M059J (cell line): ENCODE results near the gene NDUFA13. TPM values are rescaled to one million over a fixed set of nuclear protein-coding genes. Genes with fewer than 3 reads are reported as not detected.

Experiments used
- DNase-seq: peaks from one replicate; pipeline ENCODE4 v3.0.0-alpha.2; 2012; ENCODE audit warnings: low read depth
- total RNA-seq: library from RNA; depleted of rRNA; stranded (reverse); fragments of >200 nt; shearing (Covaris generic); gene quantifications from 2 replicates; pipeline ENCODE4 v1.2.3, GENCODE V29; 2014; rRNA removed

NDUFA13 gene
- total RNA-seq, 1 experiment from 2014 or later: 205 TPM

DNA sequence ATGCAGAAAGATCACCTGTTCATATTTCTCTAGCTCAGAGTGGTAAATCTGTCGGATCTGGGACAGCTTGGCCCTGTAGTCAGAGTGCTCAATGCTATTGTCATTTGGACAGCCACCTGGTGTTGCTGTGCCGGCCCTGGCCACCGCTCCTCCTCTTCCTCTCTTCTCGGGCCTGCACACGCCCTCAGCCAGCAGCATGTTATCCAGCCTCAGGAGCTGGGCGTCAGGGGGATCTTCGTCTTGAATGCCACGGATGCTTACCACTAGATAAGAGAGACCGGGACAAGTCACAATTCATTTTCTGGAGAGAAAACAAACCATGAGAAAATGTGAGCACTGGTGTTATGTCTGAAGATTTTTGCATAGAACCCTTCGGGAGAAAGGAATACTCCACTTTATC lies 54.5 kb downstream of the NDUFA13 start:
- DNase-seq: no peak

DNA sequence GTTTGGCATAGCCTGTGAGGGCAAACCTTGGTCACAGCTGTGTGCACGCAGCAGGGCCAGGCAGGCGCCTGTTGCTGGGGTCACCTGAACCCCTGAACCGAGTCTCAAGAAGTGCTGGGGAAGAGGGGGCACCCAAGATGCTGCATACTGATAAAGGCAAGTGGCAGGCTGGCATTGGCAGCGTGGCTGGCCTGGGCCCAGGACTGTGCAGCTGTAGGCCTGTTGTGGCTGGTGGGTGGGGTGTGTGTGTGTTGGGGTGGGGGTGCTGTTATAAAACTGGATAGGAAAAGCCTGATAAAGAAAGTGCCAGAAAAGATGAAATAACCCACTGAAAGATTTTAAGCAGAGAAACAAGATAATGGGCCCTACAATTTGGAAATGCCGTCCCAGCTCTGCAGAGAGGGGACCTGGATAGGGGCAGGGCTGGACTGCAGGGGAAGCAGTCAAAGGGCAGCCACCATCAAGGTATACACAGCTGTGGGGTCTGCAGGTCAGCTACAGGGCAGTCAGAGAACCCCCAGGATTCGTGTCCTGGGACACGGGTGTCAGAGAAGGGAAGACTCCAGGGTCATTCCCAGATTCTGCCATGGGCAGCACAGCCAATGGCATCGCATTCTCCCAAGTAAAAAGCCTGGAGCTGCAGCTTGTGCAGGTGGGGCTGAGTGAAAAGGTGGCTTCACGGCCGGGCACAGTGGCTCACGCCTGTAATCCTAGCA lies 55.2 kb downstream of the NDUFA13 start:
- DNase-seq: no peak

DNA sequence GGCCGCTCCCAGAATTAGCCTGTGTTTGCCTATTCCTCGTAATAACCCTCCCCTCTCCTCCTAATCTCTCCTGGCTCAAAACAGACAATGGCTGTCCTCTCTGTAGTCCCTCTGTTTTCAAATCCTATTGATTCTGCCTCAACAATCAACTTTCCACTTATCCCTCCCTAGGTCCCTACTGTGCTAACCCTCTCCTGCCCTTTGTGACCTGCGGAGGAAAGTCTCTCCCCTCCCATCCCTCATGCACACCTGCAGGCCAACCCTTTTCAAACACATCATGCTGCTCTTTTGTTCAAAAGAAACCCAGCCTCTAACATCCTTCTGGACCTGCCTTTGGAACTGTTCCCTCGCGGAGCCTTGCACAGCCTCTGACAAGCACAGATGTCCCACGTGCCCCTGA lies 59.4 kb downstream of the NDUFA13 start:
- no peak for DNase-seq

Other genes starting within 250 kb of the NDUFA13 start
- gene TM6SF2, start 242.9 kb upstream of the NDUFA13 start, total RNA-seq: not detected in 2 replicates
- 22.3 and 23.4 TPM in 2 replicates for gene SUGP1, start 195.7 kb upstream of the NDUFA13 start, total RNA-seq
- gene MAU2, start 195.4 kb upstream of the NDUFA13 start, total RNA-seq: 30.2 and 31.1 TPM in 2 replicates
- gene GATAD2A, start 110.5 kb upstream of the NDUFA13 start, total RNA-seq: 18.3 and 48.7 TPM in 2 replicates
- 0.07 and 2.1 TPM in 2 replicates for gene TSSK6, start 677 bp upstream of the NDUFA13 start, total RNA-seq
- gene YJEFN3, start 12.7 kb downstream of the NDUFA13 start, total RNA-seq: 0.12 TPM in 1 of 2 replicates, not detected in the other
- gene CILP2, start 22.0 kb downstream of the NDUFA13 start, total RNA-seq: 0.22 and 0.99 TPM in 2 replicates
- 0.54 and 0.94 TPM in 2 replicates for gene PBX4, start 102.5 kb downstream of the NDUFA13 start, total RNA-seq
- gene LPAR2, start 112.0 kb downstream of the NDUFA13 start, total RNA-seq: 5.0 and 7.7 TPM in 2 replicates
- 9.5 and 12.4 TPM in 2 replicates for gene GMIP, start 127.4 kb downstream of the NDUFA13 start, total RNA-seq
- 78.0 and 95.4 TPM in 2 replicates for gene ATP13A1, start 147.5 kb downstream of the NDUFA13 start, total RNA-seq
- gene ZNF101, start 152.6 kb downstream of the NDUFA13 start, total RNA-seq: 9.0 and 10.9 TPM in 2 replicates
- 2.1 and 4.5 TPM in 2 replicates for gene ZNF14, start 216.9 kb downstream of the NDUFA13 start, total RNA-seq